Measurements from ENCODE around the gene SS18L1.
A peak's percentile ranks its signal among the peaks of the same experiment; 100 is the strongest.

Gene SS18L1

GRCh38 chr20:62220666-62221568, 77.3 kb downstream of the SS18L1 start:
- H3K4me3 ChIP-seq (ENCODE audit: low read depth in 1 of 2, low read length in 2 of 2): peak overlapping the region in 1 of 2 donors; percentile 47

GRCh38 chr20:62222266-62222850, 78.8 kb downstream of the SS18L1 start:
- H3K9me3 ChIP-seq (ENCODE audit: control insufficient read depth in 1 of 2, low read length in 2 of 2): no peaks in the 10 kb centered on the region
- H3K27me3 ChIP-seq (ENCODE audit: low read depth, low read length): peaks cover 48% of the 10 kb centered on the region
- H3K4me3 ChIP-seq (ENCODE audit: low read depth in 1 of 2, low read length in 2 of 2): no peak overlapping the region
- H3K36me3 ChIP-seq (ENCODE audit: control insufficient read depth in 1 of 2, insufficient read depth in 2 of 2, low read length in 2 of 2): no peaks in the 10 kb centered on the region
- no peak overlapping the region for H3K27ac ChIP-seq (ENCODE audit: low read length)
- peaks cover 0 to 19% of the 10 kb centered on the region in 2 donors for H3K4me1 ChIP-seq (ENCODE audit: control insufficient read depth in 1 of 2, insufficient read depth in 2 of 2, low read length in 2 of 2)

More at GRCh38 chr20:62220666-62221568, 77.3 kb downstream of the SS18L1 start:
- peaks cover 48% of the 10 kb centered on the region for H3K27me3 ChIP-seq (ENCODE audit: low read depth, low read length)
- H3K4me1 ChIP-seq (ENCODE audit: control insufficient read depth in 1 of 2, insufficient read depth in 2 of 2, low read length in 2 of 2): peaks cover 0 to 19% of the 10 kb centered on the region in 2 donors
- H3K27ac ChIP-seq (ENCODE audit: low read length): no peak overlapping the region
- H3K9me3 ChIP-seq (ENCODE audit: control insufficient read depth in 1 of 2, low read length in 2 of 2): no peaks in the 10 kb centered on the region
- no peaks in the 10 kb centered on the region for H3K36me3 ChIP-seq (ENCODE audit: control insufficient read depth in 1 of 2, insufficient read depth in 2 of 2, low read length in 2 of 2)

GRCh38 chr20:62222972-62223371, 79.4 kb downstream of the SS18L1 start:
- Histone ChIP-seq H3K4me3 (ENCODE audit: low read depth in 1 of 2, low read length in 2 of 2) (no peak overlapping the region), H3K36me3 (ENCODE audit: control insufficient read depth in 1 of 2, insufficient read depth in 2 of 2, low read length in 2 of 2) (no peaks in the 10 kb centered on the region), H3K27me3 (ENCODE audit: low read depth, low read length) (peaks cover 44% of the 10 kb centered on the region), H3K9me3 (ENCODE audit: control insufficient read depth in 1 of 2, low read length in 2 of 2) (no peaks in the 10 kb centered on the region), H3K27ac (ENCODE audit: low read length) (no peak overlapping the region), H3K4me1 (ENCODE audit: control insufficient read depth in 1 of 2, insufficient read depth in 2 of 2, low read length in 2 of 2) (peaks cover 0 to 19% of the 10 kb centered on the region in 2 donors)

- H3K36me3 ChIP-seq (ENCODE audit: control insufficient read depth in 1 of 2, insufficient read depth in 2 of 2, low read length in 2 of 2): no peaks in the 10 kb centered on the region
Measured at GRCh38 chr20:62223571-62223970, 80.0 kb downstream of the SS18L1 start.

GRCh38 chr20:62224113-62224855, 80.7 kb downstream of the SS18L1 start:
- Histone ChIP-seq H3K27ac (ENCODE audit: low read length) (no peak overlapping the region), H3K27me3 (ENCODE audit: low read depth, low read length) (peaks cover 34% of the 10 kb centered on the region), H3K9me3 (ENCODE audit: control insufficient read depth in 1 of 2, low read length in 2 of 2) (no peaks in the 10 kb centered on the region), H3K4me1 (ENCODE audit: control insufficient read depth in 1 of 2, insufficient read depth in 2 of 2, low read length in 2 of 2) (peaks cover 0 to 11% of the 10 kb centered on the region in 2 donors), H3K4me3 (ENCODE audit: low read depth in 1 of 2, low read length in 2 of 2) (no peak overlapping the region), H3K36me3 (ENCODE audit: control insufficient read depth in 1 of 2, insufficient read depth in 2 of 2, low read length in 2 of 2) (no peaks in the 10 kb centered on the region)

More at GRCh38 chr20:62223571-62223970, 80.0 kb downstream of the SS18L1 start:
- no peaks in the 10 kb centered on the region for H3K9me3 ChIP-seq (ENCODE audit: control insufficient read depth in 1 of 2, low read length in 2 of 2)
- no peak overlapping the region for H3K4me3 ChIP-seq (ENCODE audit: low read depth in 1 of 2, low read length in 2 of 2)
- peaks cover 0 to 18% of the 10 kb centered on the region in 2 donors for H3K4me1 ChIP-seq (ENCODE audit: control insufficient read depth in 1 of 2, insufficient read depth in 2 of 2, low read length in 2 of 2)
- peaks cover 38% of the 10 kb centered on the region for H3K27me3 ChIP-seq (ENCODE audit: low read depth, low read length)
- H3K27ac ChIP-seq (ENCODE audit: low read length): no peak overlapping the region

GRCh38 chr20:62225026-62225425, 81.5 kb downstream of the SS18L1 start:
- peaks cover 0 to 6% of the 10 kb centered on the region in 2 donors for H3K4me1 ChIP-seq (ENCODE audit: control insufficient read depth in 1 of 2, insufficient read depth in 2 of 2, low read length in 2 of 2)
- no peak overlapping the region for H3K4me3 ChIP-seq (ENCODE audit: low read depth in 1 of 2, low read length in 2 of 2)
- H3K27ac ChIP-seq (ENCODE audit: low read length): no peak overlapping the region
- H3K36me3 ChIP-seq (ENCODE audit: control insufficient read depth in 1 of 2, insufficient read depth in 2 of 2, low read length in 2 of 2): no peaks in the 10 kb centered on the region
- peaks cover 34% of the 10 kb centered on the region for H3K27me3 ChIP-seq (ENCODE audit: low read depth, low read length)
- H3K9me3 ChIP-seq (ENCODE audit: control insufficient read depth in 1 of 2, low read length in 2 of 2): no peaks in the 10 kb centered on the region

- H3K36me3 ChIP-seq (ENCODE audit: control insufficient read depth in 1 of 2, insufficient read depth in 2 of 2, low read length in 2 of 2): no peaks in the 10 kb centered on the region
- no peaks in the 10 kb centered on the region for H3K4me1 ChIP-seq (ENCODE audit: control insufficient read depth in 1 of 2, insufficient read depth in 2 of 2, low read length in 2 of 2)
- no peak overlapping the region for H3K27ac ChIP-seq (ENCODE audit: low read length)
- peaks cover 28% of the 10 kb centered on the region for H3K27me3 ChIP-seq (ENCODE audit: low read depth, low read length)
- no peak overlapping the region for H3K4me3 ChIP-seq (ENCODE audit: low read depth in 1 of 2, low read length in 2 of 2)
- H3K9me3 ChIP-seq (ENCODE audit: control insufficient read depth in 1 of 2, low read length in 2 of 2): no peaks in the 10 kb centered on the region
Measured at GRCh38 chr20:62225820-62226635, 82.5 kb downstream of the SS18L1 start.

- Histone ChIP-seq H3K27ac (ENCODE audit: low read length) (no peak overlapping the region), H3K36me3 (ENCODE audit: control insufficient read depth in 1 of 2, insufficient read depth in 2 of 2, low read length in 2 of 2) (no peaks in the 10 kb centered on the region), H3K4me1 (ENCODE audit: control insufficient read depth in 1 of 2, insufficient read depth in 2 of 2, low read length in 2 of 2) (no peaks in the 10 kb centered on the region), H3K27me3 (ENCODE audit: low read depth, low read length) (peaks cover 19% of the 10 kb centered on the region), H3K9me3 (ENCODE audit: control insufficient read depth in 1 of 2, low read length in 2 of 2) (no peaks in the 10 kb centered on the region), H3K4me3 (ENCODE audit: low read depth in 1 of 2, low read length in 2 of 2) (no peak overlapping the region)
Measured at GRCh38 chr20:62226707-62227590, 83.4 kb downstream of the SS18L1 start.

- H3K36me3 ChIP-seq (ENCODE audit: control insufficient read depth in 1 of 2, insufficient read depth in 2 of 2, low read length in 2 of 2): no peaks in the 10 kb centered on the region
- no peaks in the 10 kb centered on the region for H3K9me3 ChIP-seq (ENCODE audit: control insufficient read depth in 1 of 2, low read length in 2 of 2)
- H3K4me1 ChIP-seq (ENCODE audit: control insufficient read depth in 1 of 2, insufficient read depth in 2 of 2, low read length in 2 of 2): no peaks in the 10 kb centered on the region
- no peak overlapping the region for H3K4me3 ChIP-seq (ENCODE audit: low read depth in 1 of 2, low read length in 2 of 2)
- peaks cover 12% of the 10 kb centered on the region for H3K27me3 ChIP-seq (ENCODE audit: low read depth, low read length)
- H3K27ac ChIP-seq (ENCODE audit: low read length): no peak overlapping the region
Measured at GRCh38 chr20:62227591-62227976, 84.0 kb downstream of the SS18L1 start.
